Measurements from ENCODE around the gene IRF7.

GRCh38 chr11:613369-613968, 2.3 kb downstream of the IRF7 start:
- TF ChIP-seq EZH2 (optimal IDR thresholded peaks at IDR 0.05; ENCODE audit: low read depth, low read length) (no peak), CTCF (IDR thresholded peaks at IDR 0.05; ENCODE audit: low read length) (no peak), EZH2phosphoT487 (IDR thresholded peaks at IDR 0.05; ENCODE audit: low read length) (no peak)
